Measurements from ENCODE around the gene HPCA. TPM values are rescaled to one million over a fixed set of nuclear protein-coding genes. Genes with fewer than 3 reads are reported as not detected.

The HPCA gene
- total and polyA plus RNA-seq, 2 of the 8 experiments (the other 6 are each of a cell fraction or from before 2014, with no cell fraction given), result 0.70 to 1.4 TPM

GRCh38 chr1:32939655-32940371 lies 53.5 kb downstream of the HPCA start (continued):
- TF ChIP-seq MAX (IDR thresholded peaks at IDR 0.05), result no peak
